HFF-Myc (cell line): Measurements from ENCODE around the gene MARCKSL1.

Experiments
- DNase-seq: peaks from one replicate; pipeline ENCODE4 v3.0.0-alpha.2; 2011; ENCODE audit warnings: low read depth; ENCODE audit errors: extremely low read depth
- H3K4me3 ChIP-seq: replicated peaks from 2 replicates; pipeline ENCODE4 v1.5.1; 2011; ENCODE audit warnings: low read depth, mild to moderate bottlenecking, control low read depth, low read length
- CTCF ChIP-seq: IDR thresholded peaks from 2 replicates; pipeline ENCODE4 v1.5.1; 2012; ENCODE audit warnings: mild to moderate bottlenecking, low read depth, low read length, control low read depth; ENCODE audit errors: missing control alignments

Gene MARCKSL1

GRCh38 chr1:32321712-32322291 lies 14.2 kb downstream of the MARCKSL1 start:
- no peak for TF ChIP-seq CTCF
- H3K4me3 ChIP-seq, result no peak overlapping the region

DNA sequence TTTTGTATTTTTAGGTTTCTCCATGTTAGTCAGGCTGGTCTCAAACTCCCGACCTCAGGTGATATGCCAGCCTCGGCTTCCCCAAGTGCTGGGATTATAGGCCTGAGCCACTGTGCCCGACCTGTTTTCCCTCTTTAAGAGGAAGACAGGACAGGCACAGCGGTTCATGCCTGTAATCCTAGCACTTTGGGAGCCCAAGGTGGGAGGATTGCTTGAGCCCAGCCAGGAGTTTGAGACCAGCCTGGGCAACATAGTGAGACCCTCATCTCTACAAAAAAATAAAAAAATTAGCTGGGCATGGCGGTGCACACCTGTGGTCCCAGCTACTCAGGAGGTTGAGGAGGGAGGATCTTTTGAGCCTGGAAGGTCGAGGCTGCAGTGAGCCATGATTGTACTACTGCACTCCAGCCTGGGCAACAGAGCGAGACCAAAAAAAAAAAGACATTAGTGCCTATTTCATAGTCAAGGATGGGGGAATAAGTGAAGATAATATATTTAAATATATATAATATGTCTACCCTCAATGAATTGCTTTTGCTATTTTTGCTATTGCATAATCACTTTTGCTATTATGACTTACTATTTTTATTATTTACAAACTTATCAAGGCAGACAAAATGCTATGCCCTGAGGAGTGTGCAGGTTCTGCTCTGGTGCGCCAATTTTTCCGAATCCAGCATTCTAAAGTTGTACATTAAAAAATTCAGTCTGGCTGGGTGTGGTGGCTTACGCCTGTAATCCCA lies 17.7 kb downstream of the MARCKSL1 start:
- no peak for DNase-seq
- no peak overlapping the region for H3K4me3 ChIP-seq
- TF ChIP-seq CTCF, result no peak

More at GRCh38 chr1:32321712-32322291, 14.2 kb downstream of the MARCKSL1 start:
- DNase-seq, result no peak

DNA sequence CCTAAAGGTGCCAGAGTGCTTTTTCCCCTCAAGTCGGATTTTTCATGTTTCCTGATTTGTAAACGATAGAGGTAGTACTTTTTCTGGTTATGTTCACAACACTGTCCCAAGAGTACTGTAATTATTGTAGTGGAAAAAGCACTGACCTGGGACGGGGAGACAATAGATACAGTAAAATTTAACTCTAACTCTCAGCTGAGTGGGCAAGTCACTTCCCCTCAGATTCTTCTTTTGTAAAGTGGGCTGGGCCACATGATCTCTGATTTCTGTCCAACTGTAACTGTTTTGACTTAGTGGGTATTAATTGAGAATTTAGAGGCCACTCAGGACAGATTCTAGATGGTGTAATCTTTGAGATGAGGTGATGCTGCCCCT lies 19.1 kb downstream of the MARCKSL1 start:
- no peak for DNase-seq
- TF ChIP-seq CTCF, result no peak
- H3K4me3 ChIP-seq, result no peak overlapping the region

- no peak for TF ChIP-seq CTCF
- H3K4me3 ChIP-seq, result no peak overlapping the region
- DNase-seq, result no peak
These were observed 24.2 kb downstream of the MARCKSL1 start for GRCh38 chr1:32311709-32312393.

GRCh38 chr1:32309960-32310359 lies 26.1 kb downstream of the MARCKSL1 start:
- DNase-seq, result no peak

GRCh38 chr1:32307324-32307723 lies 28.7 kb downstream of the MARCKSL1 start:
- DNase-seq, result no peak
- H3K4me3 ChIP-seq, result no peak overlapping the region

More at GRCh38 chr1:32309960-32310359, 26.1 kb downstream of the MARCKSL1 start:
- no peak for TF ChIP-seq CTCF
- H3K4me3 ChIP-seq, result no peak overlapping the region

More at GRCh38 chr1:32307324-32307723, 28.7 kb downstream of the MARCKSL1 start:
- TF ChIP-seq CTCF, result no peak
